Endothelial cell of umbilical vein (primary cell): Measurements from ENCODE around the gene PFAS. TPM values are rescaled to one million over a fixed set of nuclear protein-coding genes. Genes with fewer than 3 reads are reported as not detected.

ENCODE experiments used
- BruUV-seq: library from RNA; stranded (reverse); fragments of 400-500 nt; replicated peaks from 2 replicates; lab custom pipeline; 2021; lab: Mats Ljungman, UMichigan
- CTCF ChIA-PET: fragments of 300-600, 350-600 bp; sonication (Branson Sonifier 250); formaldehyde crosslinking; loops from one replicate; lab custom pipeline; 2021; ENCODE audit warnings: antibody characterized with exemption, inconsistent platforms; lab: Charles Lee
- POLR2A ChIA-PET: fragments of 300-600, 350-600 bp; sonication (Branson Sonifier 250); formaldehyde crosslinking; loops from one replicate; lab custom pipeline; 2021; ENCODE audit warnings: antibody characterized with exemption, inconsistent platforms; lab: Charles Lee
- DNase-seq: peaks from one replicate; pipeline ENCODE4 v3.0.0-alpha.2; 2011; ENCODE audit warnings: low read depth, low spot score
- FAIRE-seq: peaks from 2 replicates; lab custom pipeline; 2011; peaks lifted over from hg19 to GRCh38; lab: Jason Lieb, UNC
- H2AFZ ChIP-seq: 2 replicates; pipeline ENCODE4 v1.6.0; 2012; ENCODE audit warnings: low read depth, low read length, control low read depth, inconsistent platforms
- H3K27ac ChIP-seq: 2 replicates; pipeline ENCODE4 v1.5.1; 2011; ENCODE audit warnings: low read depth, mild to moderate bottlenecking, control low read depth, low read length, moderate library complexity; ENCODE audit not compliant: insufficient read depth
- H3K27me3 ChIP-seq, 2 experiments: 2 replicates each; pipeline versions ENCODE4 v1.6.0 to v1.6.1; 2011; ENCODE audit warnings: low read length in 2 of 2, mixed read lengths in 1 of 2; ENCODE audit not compliant: control insufficient read depth in 2 of 2, insufficient read depth in 2 of 2
- H3K36me3 ChIP-seq, 2 experiments: 2 replicates in 1 of 2; 3 replicates in 1 of 2; pipeline ENCODE4 v1.5.1; 2011; ENCODE audit warnings: low read length in 2 of 2, mild to moderate bottlenecking in 1 of 2, moderate library complexity in 1 of 2; ENCODE audit not compliant: control insufficient read depth in 2 of 2, insufficient read depth in 2 of 2; ENCODE audit errors: extremely low read depth in 1 of 2
- H3K4me1 ChIP-seq: 3 replicates; pipeline ENCODE4 v1.5.1; 2011; ENCODE audit warnings: mild to moderate bottlenecking, low read length; ENCODE audit not compliant: control insufficient read depth, insufficient read depth; ENCODE audit errors: extremely low read depth
- H3K4me2 ChIP-seq: 2 replicates; pipeline ENCODE4 v1.6.1; 2011; ENCODE audit warnings: low read length, control low read depth, mixed read lengths; ENCODE audit not compliant: insufficient read depth
- H3K4me3 ChIP-seq, 3 experiments: fragments of 200-600 bp in 1 of 3; sonication (generic), shearing (Covaris generic) in 1 of 3; replicated peaks in 1 of 3; 2 replicates each; pipeline ENCODE4 v1.5.1; 2011 to 2016; ENCODE audit warnings: control low read depth in 3 of 3, low read length in 3 of 3, mild to moderate bottlenecking in 2 of 3, inconsistent platforms in 1 of 3, low read depth in 1 of 3, moderate library complexity in 1 of 3; ENCODE audit not compliant: insufficient read depth in 1 of 3
- H3K79me2 ChIP-seq: 2 replicates; pipeline ENCODE4 v1.6.0; 2012; ENCODE audit warnings: low read length, inconsistent platforms; ENCODE audit not compliant: control insufficient read depth, insufficient read depth
- H3K9ac ChIP-seq: replicated peaks from 2 replicates; pipeline ENCODE3; 2011; ENCODE audit warnings: low read length, control low read depth; ENCODE audit not compliant: insufficient read depth; ENCODE audit errors: extremely low read depth
- H3K9me1 ChIP-seq: replicated peaks from 3 replicates; pipeline ENCODE4 v1.6.0; 2011; ENCODE audit warnings: mild to moderate bottlenecking, low read length; ENCODE audit not compliant: control insufficient read depth, insufficient read depth; ENCODE audit errors: extremely low read depth
- H3K9me3 ChIP-seq: replicated peaks from 2 replicates; pipeline ENCODE4 v1.5.1; 2012; ENCODE audit warnings: low read length, inconsistent platforms; ENCODE audit not compliant: control insufficient read depth, insufficient read depth
- H4K20me1 ChIP-seq: replicated peaks from 2 replicates; pipeline ENCODE3; 2011; ENCODE audit warnings: mild to moderate bottlenecking, low read length; ENCODE audit not compliant: control insufficient read depth, insufficient read depth; ENCODE audit errors: extremely low read depth
- EZH2 ChIP-seq: IDR thresholded peaks from 2 replicates; pipeline ENCODE4 v1.6.1; 2012; ENCODE audit warnings: borderline replicate concordance, low read depth, mild to moderate bottlenecking, moderate library complexity, low read length, inconsistent platforms; ENCODE audit not compliant: severe bottlenecking
- FOS ChIP-seq: IDR thresholded peaks from 2 replicates; pipeline ENCODE4 v1.6.1; 2011; ENCODE audit warnings: mild to moderate bottlenecking, low read length, moderate library complexity, borderline replicate concordance; ENCODE audit not compliant: insufficient read depth
- GATA2 ChIP-seq: IDR thresholded peaks from 2 replicates; pipeline ENCODE4 v1.7.0; 2011; ENCODE audit warnings: low read depth, mild to moderate bottlenecking, moderate library complexity, mixed read lengths, low read length; ENCODE audit not compliant: insufficient read length, insufficient read depth
- JUN ChIP-seq: IDR thresholded peaks from 2 replicates; pipeline ENCODE4 v1.6.1; 2011; ENCODE audit warnings: borderline replicate concordance, low read depth; ENCODE audit not compliant: insufficient read length, insufficient read depth
- MYC ChIP-seq: IDR thresholded peaks from one replicate; pipeline ENCODE4 v1.6.1; 2011; ENCODE audit warnings: mild to moderate bottlenecking, low read depth, low read length
- POLR2A ChIP-seq: IDR thresholded peaks from 2 replicates; pipeline ENCODE4 v1.6.1; 2012; ENCODE audit warnings: low read depth, mild to moderate bottlenecking, control low read depth, low read length
- POLR2AphosphoS5 ChIP-seq: IDR thresholded peaks from 2 replicates; pipeline ENCODE4 v1.6.1; 2012; ENCODE audit warnings: low read depth, mild to moderate bottlenecking, control low read depth, low read length, moderate library complexity; ENCODE audit not compliant: insufficient read depth
- dilution Hi-C: fragments of 300-500 bp; cut with MboI; formaldehyde crosslinking; loops from one replicate; pipeline ENCODE4 v1.15.0; 2019; ENCODE audit warnings: low sequenced_read_pairs; ENCODE audit not compliant: extremely low pct_ligation_motif_present
- intact Hi-C: fragments of 100-400 bp; cut with micrococcal nuclease; formaldehyde crosslinking; loops from one replicate; pipeline ENCODE4 v1.10.0; 2022
- polyA plus RNA-seq, 4 experiments: library from polyadenylated mRNA; depleted of rRNA in 3 of 4; stranded (reverse) in 3 of 4; unstranded in 1 of 4; fragments of >200 nt; gene quantifications; 2 replicates each; pipeline versions ENCODE4 v1.2.1 to v1.2.3, GENCODE V29; 2011 to 2012; ENCODE audit warnings: missing spikeins in 1 of 4
- total RNA-seq: library from RNA; stranded (reverse); gene quantifications from 2 replicates; pipeline ENCODE4 v1.2.3, GENCODE V29; 2021
- TF ChIP-seq, protein P1 (sequence below), 2 donors: IDR thresholded peaks; 1 replicate in 1 of 2; 2 replicates in 1 of 2; pipeline ENCODE4 v1.5.1; 2011; ENCODE audit warnings: low read length in 2 of 2, mild to moderate bottlenecking in 2 of 2, moderate library complexity in 2 of 2, control low read depth in 1 of 2, inconsistent platforms in 1 of 2, low read depth in 1 of 2; ENCODE audit not compliant: insufficient read depth in 1 of 2; ENCODE audit errors: extremely low read depth in 1 of 2
- TF ChIP-seq, protein P2 (sequence below): IDR thresholded peaks from 2 replicates; pipeline ENCODE4 v1.6.1; 2011; ENCODE audit not compliant: insufficient read depth, insufficient read length

PFAS gene
- total and polyA plus RNA-seq, 2 donors (not counting 3 experiments of a cell fraction or from before 2014, with no cell fraction given), result 34.1 to 108 TPM

DNA sequence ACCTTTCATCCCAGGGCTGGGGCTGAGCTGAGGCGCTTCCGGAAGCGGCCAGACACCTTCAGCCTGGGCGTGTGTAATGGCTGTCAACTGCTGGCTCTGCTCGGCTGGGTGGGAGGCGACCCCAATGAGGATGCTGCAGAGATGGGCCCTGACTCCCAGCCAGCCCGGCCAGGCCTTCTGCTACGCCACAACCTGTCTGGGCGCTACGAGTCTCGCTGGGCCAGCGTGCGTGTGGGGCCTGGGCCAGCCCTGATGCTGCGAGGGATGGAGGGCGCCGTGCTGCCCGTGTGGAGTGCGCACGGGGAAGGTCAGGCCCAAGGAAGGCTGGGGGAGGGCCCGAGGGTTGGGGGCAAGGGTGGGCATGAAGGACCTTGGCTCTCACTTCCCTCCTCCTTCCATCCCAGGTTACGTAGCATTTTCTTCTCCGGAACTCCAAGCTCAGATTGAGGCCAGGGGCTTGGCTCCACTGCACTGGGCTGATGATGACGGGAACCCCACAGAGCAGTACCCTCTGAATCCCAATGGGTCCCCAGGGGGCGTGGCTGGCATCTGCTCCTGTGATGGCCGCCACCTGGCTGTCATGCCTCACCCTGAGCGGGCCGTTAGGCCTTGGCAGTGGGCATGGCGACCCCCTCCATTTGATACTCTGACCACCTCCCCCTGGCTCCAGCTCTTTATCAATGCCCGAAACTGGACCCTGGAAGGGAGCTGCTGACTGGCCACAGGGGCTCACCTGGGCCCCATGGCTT, 19.6 kb downstream of the PFAS start:
- no peak for FAIRE-seq
- Histone ChIP-seq H3K36me3 (peaks cover 3 to 27% of the 10 kb centered on the region in 2 experiments), H3K9me3 (no peaks in the 10 kb centered on the region), H3K27ac (no peak overlapping the region), H3K4me3 (no peak overlapping the region), H4K20me1 (no peaks in the 10 kb centered on the region), H2AFZ (no peak overlapping the region), H3K27me3 (no peaks in the 10 kb centered on the region), H3K9ac (no peak overlapping the region), H3K79me2 (no peaks in the 10 kb centered on the region), H3K4me1 (no peaks in the 10 kb centered on the region), H3K4me2 (no peak overlapping the region), H3K9me1 (no peaks in the 10 kb centered on the region)
- BruUV-seq, result no TSS peak
- dilution Hi-C loops (no loop called here), intact Hi-C loops (no loop called here)
- no peak for DNase-seq
- ChIA-PET POLR2A (no interaction called here), CTCF (interaction anchor here (1.0 kb wide), 1 partner anchor 17 kb away, joined by 3 read pairs; no protein-coding TSS in a partner anchor)
- no peak for TF ChIP-seq MYC
- TF ChIP-seq, protein P1, sequence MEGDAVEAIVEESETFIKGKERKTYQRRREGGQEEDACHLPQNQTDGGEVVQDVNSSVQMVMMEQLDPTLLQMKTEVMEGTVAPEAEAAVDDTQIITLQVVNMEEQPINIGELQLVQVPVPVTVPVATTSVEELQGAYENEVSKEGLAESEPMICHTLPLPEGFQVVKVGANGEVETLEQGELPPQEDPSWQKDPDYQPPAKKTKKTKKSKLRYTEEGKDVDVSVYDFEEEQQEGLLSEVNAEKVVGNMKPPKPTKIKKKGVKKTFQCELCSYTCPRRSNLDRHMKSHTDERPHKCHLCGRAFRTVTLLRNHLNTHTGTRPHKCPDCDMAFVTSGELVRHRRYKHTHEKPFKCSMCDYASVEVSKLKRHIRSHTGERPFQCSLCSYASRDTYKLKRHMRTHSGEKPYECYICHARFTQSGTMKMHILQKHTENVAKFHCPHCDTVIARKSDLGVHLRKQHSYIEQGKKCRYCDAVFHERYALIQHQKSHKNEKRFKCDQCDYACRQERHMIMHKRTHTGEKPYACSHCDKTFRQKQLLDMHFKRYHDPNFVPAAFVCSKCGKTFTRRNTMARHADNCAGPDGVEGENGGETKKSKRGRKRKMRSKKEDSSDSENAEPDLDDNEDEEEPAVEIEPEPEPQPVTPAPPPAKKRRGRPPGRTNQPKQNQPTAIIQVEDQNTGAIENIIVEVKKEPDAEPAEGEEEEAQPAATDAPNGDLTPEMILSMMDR (IDR thresholded peaks at IDR 0.05; ENCODE audit: extremely low read depth in 1 of 2, insufficient read depth in 1 of 2, low read depth in 1 of 2, low read length in 2 of 2), result no peak
- TF ChIP-seq, protein P2, sequence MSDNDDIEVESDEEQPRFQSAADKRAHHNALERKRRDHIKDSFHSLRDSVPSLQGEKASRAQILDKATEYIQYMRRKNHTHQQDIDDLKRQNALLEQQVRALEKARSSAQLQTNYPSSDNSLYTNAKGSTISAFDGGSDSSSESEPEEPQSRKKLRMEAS, result no peak
- no peak for TF ChIP-seq POLR2A
- no peak for TF ChIP-seq GATA2
- TF ChIP-seq JUN, result no peak
- TF ChIP-seq POLR2AphosphoS5, result no peak
- no peak for TF ChIP-seq FOS
- TF ChIP-seq EZH2, result no peak
